GM12875 (cell line): Measurements from ENCODE around the gene DYNC1H1.

ENCODE experiments used
- H3K4me3 ChIP-seq: one replicate; pipeline ENCODE4 v1.5.1; 2011; ENCODE audit warnings: low read depth, low read length, control low read depth
- TF ChIP-seq, protein P1 (sequence below): IDR thresholded peaks from 2 replicates; pipeline ENCODE4 v1.5.1; 2011; ENCODE audit warnings: low read depth, mild to moderate bottlenecking, control low read depth, inconsistent platforms, low read length, moderate library complexity, borderline replicate concordance; ENCODE audit not compliant: insufficient read depth

Gene DYNC1H1

DNA sequence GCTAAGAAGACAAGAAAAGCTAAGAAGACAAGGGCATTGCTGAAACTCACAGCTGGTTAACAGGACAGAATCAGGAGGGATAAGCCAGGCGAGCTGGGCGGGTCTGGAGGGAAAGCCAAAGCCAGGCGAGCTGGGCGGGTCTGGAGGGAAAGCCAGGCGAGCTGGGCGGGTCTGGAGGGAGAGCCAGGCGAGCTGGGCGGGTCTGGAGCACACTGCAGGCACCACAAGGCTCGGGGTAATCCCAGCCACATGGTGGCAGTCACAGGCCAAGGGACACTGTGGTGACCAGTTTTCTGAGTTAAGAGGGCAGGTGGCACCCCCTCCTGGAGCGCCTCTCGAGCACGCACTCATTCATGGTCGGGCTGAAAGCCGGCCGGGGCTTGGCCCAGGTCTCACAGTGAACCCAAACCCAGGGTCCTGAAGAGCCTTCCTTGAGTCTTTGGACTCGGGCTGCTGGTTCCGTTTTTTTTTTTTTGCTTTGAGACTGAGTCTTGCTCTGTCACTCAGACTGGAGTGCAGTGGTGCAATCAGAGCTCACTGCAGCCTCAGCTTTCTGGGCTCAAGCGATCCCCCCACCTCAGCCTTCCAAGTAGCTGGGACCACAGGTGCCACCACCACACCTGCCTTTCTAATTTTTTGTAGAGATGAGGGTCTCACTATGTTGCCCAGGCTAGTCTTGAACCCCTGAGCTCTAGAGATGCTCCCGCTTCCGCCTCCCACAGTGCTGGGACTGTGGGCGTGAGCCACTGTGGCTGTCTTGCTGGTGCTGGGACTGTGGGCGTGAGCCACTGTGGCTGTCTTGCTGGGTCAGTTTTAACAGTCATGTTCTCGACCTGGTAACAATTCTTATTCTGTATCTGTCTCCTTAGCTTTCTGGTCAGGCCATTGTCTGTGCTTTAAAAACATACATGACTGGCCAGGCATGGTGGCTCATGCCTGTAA, 82.2 kb downstream of the DYNC1H1 start:
- TF ChIP-seq, protein P1, sequence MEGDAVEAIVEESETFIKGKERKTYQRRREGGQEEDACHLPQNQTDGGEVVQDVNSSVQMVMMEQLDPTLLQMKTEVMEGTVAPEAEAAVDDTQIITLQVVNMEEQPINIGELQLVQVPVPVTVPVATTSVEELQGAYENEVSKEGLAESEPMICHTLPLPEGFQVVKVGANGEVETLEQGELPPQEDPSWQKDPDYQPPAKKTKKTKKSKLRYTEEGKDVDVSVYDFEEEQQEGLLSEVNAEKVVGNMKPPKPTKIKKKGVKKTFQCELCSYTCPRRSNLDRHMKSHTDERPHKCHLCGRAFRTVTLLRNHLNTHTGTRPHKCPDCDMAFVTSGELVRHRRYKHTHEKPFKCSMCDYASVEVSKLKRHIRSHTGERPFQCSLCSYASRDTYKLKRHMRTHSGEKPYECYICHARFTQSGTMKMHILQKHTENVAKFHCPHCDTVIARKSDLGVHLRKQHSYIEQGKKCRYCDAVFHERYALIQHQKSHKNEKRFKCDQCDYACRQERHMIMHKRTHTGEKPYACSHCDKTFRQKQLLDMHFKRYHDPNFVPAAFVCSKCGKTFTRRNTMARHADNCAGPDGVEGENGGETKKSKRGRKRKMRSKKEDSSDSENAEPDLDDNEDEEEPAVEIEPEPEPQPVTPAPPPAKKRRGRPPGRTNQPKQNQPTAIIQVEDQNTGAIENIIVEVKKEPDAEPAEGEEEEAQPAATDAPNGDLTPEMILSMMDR = peak; percentile 21; the same call in 1 of the 2 replicates

DNA sequence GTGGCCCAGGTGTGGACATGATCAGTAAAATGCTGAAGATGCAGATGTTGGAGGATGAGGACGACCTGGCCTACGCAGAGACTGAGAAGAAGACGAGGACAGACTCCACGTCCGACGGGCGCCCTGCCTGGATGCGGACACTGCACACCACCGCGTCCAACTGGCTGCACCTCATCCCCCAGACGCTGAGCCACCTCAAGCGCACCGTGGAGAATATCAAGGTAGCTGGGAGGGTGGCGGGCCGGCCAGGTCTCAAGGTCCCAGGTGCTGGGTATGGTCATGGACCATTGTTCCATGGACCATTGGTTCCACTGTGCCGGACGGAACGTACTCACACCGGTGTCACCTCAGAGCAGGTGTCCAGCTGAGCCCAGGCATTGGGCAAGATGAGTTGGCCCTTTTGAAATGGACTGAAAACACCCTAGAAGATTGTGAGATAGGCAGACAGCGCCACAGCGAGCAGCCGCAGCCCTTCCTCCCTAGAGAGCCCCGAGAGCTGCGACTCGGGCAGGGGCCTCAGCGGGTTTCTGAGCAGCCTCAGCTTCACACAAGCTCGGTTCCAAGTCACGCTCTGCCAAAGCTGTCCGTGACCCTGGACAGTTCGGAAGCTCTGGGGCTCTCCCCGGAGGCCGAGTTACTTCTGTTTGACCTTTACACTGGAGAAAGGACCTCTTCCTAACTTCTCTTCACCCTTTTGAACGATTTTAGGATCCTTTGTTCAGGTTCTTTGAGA, 83.6 kb downstream of the DYNC1H1 start:
- TF ChIP-seq, protein P1 = no peak
- no peak overlapping the region for H3K4me3 ChIP-seq

More for the DNA sequence above, 82.2 kb downstream of the DYNC1H1 start:
- no peak overlapping the region for H3K4me3 ChIP-seq

DNA sequence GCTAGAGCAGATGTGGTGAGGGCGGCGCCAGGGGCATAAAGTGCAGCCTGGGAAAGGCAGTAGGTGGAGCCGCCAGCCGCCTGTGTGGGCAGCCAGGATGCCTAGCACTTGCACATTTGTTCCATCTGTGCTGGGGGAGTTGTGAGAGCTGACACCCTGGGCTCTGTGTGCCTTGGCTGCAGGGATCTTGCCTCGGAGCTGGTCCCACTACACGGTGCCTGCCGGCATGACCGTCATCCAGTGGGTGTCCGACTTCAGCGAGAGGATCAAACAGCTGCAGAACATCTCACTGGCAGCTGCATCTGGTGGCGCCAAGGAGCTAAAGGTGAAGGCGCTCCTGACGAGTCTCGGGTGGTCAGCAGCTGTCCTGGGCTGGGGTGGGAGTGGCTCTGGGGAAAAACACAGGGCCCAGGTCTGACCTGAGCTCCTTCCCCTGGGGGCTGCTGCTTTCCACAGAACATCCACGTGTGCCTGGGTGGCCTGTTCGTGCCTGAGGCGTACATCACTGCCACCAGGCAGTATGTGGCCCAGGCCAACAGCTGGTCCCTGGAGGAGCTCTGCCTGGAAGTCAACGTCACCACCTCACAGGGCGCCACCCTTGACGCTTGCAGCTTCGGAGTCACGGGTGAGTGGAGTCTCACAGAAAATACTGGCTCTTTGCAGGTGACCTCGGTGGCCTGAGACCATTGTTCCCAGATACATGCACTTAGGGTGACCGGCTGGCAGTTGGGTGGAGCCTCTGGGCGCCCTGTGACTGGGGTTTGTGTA, 85.1 kb downstream of the DYNC1H1 start:
- H3K4me3 ChIP-seq = no peak overlapping the region
- TF ChIP-seq, protein P1 = no peak

DNA sequence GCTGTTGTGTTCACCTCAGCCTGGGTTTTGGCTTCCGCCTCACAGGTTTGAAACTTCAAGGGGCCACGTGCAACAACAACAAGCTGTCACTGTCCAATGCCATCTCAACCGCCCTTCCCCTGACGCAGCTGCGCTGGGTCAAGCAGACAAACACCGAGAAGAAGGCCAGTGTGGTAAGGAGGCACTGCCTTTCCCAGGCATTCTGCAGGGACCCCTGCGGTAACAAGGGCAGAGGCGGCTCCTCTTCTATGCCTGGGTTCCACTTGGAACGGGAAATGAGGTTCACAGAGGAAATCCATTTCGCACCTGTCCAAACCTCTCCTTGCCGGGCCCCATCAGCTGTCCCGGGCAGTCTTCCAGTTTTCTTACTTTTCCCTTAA, 85.6 kb downstream of the DYNC1H1 start:
- TF ChIP-seq, protein P1 = no peak
- H3K4me3 ChIP-seq = no peak overlapping the region

DNA sequence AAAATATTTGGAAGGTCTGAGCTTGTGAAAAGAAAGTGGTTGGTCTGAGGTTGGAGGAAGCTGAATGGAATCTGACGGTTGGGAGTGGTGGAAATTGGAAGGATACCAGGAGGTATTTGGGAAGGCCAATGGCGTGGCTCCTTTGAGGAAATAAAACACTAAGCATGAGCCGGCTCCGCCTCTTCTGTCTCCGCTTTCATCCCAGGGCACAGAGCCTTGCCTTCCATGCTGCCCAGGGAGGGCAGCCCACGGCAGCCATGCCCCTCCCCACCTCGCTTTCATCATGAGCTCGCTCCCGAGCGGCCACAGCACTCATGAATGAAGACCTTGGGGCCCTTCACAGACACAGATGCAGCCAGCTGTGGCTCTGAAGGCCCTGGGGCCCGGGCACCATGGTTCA, 86.3 kb downstream of the DYNC1H1 start:
- H3K4me3 ChIP-seq = no peak overlapping the region
- TF ChIP-seq, protein P1 = no peak

DNA sequence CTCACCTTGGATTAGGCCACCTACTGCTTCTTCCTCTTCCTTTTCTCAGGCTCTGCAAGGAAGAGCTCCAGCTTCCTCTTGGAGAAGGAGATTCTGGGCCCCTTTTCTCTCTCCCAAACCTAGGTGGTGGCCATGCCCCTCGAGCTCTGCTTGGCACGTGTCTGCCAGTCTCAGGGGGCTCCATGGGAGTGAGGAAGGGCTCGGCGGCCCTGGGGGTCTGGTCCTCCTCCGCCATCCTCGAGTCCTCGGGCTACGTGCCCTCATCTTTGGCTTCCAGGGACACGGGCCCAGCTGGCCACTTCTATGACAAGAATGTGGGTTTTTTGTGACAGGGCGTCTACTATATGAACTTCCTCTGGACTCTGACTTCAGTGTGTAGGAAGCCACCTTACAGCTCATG, 88.1 kb downstream of the DYNC1H1 start:
- H3K4me3 ChIP-seq = no peak overlapping the region
- TF ChIP-seq, protein P1 = no peak
